ENCODE results near the gene MYO5B.

MYO5B gene

DNA sequence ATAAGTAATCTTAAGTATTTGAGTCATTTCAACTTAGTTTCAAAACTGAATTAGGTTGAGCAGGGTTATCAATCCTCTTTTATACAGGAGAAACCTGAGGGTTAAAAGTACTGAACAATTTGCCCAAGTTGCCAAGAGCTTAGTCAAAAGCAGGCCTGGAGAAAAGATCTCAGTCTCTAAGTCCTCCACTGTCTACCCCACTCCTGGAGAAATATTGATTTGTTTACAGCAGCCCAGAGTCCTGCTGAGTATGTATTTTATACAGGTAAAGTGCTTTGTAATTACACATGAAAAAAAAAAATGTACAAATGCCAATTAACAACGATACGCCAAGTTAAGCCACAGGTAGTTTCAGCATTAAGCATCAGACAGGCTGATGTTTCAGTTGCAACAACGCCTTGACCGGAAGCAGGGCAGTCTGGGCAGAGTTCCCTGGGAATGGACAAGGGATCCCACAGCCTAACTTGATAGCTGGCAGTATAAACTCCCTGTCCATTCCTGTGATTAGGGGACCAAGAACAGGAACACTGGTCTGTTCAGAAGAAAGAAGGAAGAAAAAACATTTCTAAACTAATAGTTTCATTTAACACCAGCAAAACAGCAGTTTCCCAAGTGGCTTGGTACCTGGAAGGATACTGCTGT, 132.9 kb downstream of the MYO5B start:
- DNase-seq, result no peak

DNA sequence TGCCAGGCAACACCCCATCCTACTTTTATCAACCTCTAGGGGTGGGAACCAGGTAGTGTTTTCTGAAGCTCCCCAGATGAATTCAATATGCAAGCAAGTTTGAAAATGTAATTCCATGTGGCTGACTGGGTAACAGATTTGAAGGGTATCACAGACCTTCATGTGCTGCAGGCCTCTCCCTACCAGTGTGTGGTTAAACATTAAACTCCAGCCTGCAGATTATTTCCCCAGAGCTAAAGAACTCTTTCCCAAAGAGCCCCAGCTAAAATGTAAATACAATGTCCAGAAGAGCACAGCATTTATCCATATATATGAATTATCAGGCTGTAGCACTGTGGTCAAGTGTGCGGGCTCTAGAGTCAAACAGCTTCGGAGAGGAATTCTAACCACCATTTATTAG, 134.1 kb downstream of the MYO5B start:
- DNase-seq, result no peak

DNA sequence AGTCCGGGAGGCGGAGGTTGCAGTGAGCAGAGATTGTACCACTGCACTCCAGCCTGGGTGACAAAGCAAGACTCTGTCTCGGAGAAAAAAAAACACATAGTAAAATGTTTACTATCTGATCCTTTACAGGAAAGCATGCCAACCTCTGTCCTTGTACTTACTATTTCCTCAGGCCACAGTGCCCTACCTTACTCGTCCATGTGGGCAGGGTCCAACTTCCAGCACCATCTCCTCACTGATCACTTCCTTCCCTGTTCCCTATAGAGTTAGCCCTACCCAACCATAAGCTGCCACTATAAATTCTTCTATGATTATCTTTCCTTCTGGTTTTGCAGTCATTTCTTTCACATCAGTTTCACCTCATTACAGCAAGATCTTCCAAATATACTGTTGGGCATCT, 136.2 kb downstream of the MYO5B start:
- no peak for DNase-seq

DNA sequence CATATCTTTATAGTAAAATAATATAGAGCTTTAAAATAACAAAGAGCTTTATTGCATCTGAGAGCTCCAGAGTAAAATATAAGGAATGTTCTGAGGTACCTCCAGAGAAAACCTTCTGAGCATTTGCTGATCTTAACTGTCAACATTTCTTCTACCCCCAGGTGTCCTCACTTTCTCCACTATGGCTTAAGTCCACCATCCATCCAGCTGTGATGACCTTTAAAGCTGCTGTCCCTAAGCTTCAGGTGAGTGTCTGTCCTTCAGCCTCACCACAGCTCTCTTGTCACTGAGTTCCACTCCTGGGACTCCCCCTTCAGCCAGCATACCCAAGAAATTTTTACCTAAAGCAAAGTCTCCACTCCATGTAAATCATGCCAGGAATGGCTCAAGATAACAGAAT, 137.9 kb downstream of the MYO5B start:
- no peak for DNase-seq

DNA sequence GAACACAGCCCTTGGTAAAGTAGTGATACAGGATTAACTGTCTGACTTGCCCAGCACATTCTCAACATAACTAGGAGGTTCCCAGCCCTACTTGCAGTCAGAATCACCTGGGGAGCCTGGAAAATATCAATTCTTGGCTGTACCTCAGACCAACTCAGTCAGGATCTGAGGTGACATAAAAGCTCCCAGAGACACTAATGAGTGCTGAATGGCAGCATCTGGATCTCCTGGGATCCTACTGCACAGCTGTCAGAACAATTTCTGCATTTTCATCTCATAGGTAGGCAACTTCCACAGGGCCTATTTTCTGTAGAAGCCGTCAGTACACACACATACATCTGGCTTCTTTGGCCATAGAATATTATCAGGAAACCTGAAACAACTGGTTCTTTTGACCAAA, 138.8 kb downstream of the MYO5B start:
- no peak for DNase-seq

DNA sequence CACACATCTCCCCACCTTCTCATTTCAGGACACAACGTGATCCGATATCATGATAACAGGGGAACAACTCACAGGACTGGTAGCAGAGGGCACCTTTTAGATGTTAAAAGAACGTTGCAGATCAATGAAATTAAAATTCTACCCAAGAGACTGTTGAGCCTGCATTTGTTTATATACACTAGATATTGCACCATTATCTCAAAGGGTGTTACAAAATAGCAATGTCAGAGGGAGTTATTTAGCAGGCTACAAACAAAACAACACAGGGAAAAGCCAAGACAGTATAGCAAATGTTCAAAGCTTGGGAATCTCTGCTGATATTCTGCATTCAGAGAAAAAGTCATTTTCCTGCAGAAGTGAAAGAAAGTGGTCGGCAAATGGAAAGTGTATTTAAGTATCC, 139.5 kb downstream of the MYO5B start:
- no peak for DNase-seq

DNA sequence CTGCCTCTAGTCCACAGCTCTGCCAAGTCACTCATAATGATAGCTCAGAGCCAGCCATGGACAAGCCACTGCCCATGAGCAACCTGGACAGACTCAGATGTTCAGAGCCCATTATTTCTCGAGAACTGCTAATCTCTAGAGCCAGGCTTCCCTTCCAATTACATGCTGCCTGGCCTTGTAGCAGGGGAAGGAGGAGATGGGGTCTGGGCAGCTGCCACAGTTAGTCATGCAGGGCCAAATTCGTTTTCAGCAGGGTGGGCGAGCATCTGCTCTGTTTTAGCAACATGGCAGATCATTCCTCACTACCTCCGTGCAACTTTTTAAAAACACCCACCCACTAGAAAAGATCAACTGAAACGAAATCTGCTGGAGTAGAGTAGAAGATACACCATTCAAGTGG, 141.8 kb downstream of the MYO5B start:
- DNase-seq, result peak in 1 of 2 experiments; percentile 30

DNA sequence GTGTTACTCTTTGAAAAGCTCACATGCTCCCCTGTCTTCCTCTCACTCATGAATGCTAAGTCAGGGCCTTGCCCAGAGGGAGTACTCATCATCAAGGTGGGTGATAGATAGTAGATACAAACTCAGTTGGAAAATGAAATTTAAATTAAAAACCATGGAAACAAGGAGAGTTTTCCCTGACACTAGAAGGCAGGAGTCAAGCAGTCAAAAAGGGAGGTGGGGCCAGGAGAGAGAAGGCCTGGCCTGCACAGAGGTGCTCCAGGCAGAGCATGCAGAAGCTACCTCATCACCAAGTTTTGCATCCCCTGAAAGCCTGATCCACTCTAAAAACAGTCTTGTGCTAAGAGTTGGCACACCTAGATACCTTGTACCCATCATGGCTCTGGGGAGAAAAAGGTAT, 143.7 kb downstream of the MYO5B start:
- DNase-seq, result no peak

DNA sequence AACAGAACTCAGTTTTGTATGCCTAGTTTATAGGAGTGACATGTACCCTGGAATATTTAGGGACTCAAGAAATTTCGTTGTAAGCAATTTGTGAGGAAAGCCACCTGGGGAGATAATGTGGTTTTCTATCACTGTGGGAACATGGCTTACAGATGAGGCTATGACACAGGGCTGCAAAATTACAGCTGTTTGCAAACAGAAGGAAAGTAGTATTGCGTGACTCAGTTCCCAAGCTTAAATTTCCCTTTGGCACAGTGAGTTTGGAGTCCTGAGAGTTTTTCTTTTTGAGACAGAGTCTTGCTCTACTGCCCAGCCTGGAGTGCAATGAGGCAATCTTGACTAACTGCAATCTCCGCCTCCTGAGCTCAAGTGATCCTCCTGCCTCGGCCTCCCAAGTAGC, 149.8 kb downstream of the MYO5B start:
- DNase-seq, result no peak

DNA sequence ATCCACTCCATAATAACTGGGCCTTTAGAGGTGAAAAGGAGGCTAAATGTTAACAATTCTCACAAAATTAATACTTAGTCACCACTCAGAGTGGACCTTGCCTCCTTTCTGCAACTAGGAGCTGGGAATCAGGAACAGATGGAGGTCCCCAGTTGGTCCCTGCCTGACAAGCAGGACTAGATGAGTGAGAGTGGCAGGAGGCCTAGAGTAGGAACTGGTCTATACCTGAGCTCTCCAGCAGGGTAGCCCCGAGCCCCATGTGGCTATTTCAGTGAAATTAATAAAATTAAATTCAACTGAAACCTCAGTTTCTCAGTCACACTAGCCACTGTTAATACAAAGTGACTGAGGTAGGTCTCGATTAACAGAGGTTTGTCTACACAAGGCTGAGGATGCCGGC, 150.5 kb downstream of the MYO5B start:
- no peak for DNase-seq

DNA sequence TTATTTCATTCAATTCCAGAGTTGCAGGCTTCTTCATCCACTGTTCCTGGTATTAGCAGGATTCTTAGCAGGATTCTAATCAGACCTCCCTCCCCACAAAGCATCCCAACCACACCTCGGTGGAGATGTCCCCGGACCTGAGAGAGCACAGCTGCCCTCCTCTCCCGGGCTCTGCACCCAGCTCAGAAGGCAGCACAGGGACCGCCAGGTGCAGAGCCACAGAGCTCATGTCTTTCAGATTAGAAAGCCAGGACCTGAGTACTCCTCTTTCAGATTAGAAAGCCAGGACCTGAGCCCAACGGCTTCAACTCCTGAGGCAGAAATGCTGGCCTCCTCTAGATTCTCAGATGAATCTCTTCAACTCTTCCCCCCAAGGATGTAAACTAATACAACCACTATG, 152.3 kb downstream of the MYO5B start:
- DNase-seq, result no peak

DNA sequence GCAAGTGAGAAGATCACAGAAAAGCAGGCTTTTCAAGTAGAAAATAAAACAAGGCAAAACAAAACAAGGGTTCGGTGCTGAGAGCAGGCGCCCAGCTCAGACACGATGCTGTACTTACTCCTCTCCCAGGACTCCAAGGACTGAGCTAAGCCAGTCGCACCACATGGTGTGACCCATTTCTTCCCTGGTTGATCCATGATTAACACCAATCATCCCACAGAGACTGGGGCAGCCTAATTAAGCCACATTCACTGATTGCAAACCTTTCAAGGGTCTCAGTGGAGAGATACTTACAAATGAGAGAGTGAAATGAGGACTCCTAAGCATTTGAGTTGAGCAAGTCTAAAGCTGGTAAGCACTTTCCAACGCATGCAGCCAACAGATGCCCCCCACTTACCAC, 155.2 kb downstream of the MYO5B start:
- DNase-seq, result no peak

DNA sequence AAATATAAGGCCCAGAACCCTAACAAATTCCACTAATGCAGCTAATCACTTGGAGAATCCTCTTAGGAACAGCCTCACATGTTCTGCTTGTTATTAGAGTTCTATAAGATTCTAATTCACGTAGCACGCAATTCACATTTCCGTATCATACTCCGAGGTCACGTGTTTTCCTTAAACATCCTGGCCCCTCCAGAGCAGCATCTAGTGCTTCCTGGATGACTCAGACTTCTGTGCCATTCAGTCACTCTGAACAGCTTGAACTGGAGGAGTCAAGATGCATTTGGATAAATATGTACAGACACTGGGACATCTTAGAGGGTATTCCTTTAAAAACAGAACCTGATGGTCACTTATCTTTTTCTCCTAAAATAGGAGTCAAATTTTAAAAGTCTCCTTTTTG, 156.5 kb downstream of the MYO5B start:
- DNase-seq, result no peak

DNA sequence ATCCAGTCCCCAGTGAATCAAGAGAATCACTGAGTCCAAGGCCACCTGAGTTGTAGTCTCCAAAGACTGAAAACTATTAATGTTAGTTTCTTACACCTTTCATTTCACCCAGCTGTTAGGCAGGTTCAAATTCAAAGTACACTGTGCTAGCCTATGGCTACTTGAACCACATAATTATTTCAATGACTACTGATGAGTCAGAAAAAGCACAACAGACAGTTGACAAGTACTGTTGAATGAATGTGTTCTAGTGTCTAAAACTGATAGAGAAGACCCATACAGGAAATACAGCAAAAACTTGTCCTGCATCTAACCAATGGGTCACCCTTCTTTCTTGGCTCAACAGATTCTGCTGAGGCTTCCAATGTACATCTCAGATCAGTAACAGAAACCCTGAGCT, 160.9 kb downstream of the MYO5B start:
- no peak for DNase-seq

DNA sequence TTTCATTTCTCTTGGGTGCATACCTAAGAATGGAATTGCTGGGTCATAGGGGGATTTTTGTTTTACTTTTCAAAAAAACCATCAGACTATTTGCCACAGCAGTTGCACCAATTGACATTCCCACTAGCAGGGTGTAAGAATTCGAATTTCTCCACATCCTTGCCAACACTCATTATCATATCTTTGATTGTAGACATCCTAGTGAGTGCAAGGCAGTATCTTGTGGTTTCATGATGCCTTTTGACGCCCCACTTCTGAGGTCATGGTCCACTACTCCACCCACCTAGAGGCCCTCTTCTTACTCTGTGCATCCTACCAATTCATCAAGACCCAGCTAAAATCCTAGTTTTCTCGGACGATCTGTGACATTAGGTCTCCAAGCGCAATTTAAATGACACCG, 161.9 kb downstream of the MYO5B start:
- DNase-seq, result no peak

DNA sequence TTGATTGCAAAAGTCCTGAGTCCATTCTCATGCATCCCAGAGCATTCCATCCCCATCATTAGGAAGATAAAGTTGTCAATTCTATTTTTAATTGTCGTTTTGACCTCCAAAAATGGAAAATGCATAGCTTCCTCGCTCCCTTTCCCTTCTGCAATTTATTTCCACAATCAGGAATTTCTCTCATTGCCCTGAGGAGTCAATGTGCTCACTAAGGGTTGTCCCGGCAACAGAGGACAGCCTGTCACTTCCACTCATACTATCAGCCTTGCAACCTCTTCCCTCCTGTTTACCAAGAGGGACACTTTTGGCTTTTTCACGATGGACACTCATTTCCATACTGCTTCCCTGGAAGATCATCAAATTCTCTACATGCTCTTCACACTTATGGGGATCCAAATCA, 164.8 kb downstream of the MYO5B start:
- no peak for DNase-seq

DNA sequence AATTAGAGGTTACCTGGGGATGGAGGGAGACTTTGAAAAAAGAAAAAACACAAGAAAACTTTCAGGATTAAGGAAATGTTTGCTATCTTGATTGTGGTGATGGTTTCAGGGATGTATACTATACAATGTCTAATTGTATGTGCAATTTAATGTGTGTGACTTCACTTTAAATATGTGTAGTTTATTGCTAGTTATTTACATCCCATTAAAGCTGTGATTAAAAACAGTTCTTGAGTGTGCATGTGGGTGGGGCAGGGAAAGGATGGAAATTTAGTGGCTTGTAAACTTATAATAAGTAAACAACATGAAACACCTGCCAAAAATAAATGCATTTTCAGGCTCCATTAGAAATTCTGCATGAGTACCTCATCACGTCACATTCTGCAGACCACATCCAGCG, 167.0 kb downstream of the MYO5B start:
- no peak for DNase-seq

DNA sequence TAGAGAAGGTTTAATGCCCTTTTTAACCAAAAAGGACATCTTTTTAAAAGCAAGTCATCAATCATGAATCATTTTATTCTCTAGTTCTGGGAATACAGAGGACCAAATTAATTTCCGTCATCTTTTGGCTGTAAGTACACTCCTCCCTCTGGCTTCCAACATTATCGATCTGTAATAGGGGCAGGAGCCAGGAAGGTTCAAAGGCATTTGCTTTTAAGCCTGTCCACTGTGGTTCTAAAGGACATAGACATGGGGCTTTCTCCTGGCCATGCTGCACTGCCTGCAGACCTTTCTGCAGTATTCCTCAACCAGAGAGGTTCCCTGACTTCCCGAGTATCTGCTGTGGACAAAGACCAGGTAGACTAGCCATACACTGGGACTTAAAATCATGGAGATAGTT, 170.5 kb downstream of the MYO5B start:
- no peak for DNase-seq

DNA sequence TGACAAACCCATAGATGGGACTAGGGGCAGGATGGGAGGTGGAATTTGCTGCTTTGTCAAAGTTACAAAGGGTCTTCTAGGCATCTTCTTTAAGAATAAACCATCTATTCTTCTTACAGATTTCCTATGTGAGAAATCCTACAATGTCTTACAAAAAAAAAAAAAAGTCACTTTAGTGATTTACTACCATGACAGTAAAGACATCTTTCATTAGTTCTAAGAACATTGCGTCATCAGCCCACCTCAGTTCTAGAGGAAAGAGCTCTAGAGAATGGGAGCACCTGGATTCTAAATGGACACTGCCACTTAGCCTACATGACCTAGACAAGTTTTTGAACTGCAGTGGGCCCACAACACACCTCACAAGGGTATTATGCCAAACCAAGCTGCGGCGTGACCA, 172.0 kb downstream of the MYO5B start:
- DNase-seq, result no peak

DNA sequence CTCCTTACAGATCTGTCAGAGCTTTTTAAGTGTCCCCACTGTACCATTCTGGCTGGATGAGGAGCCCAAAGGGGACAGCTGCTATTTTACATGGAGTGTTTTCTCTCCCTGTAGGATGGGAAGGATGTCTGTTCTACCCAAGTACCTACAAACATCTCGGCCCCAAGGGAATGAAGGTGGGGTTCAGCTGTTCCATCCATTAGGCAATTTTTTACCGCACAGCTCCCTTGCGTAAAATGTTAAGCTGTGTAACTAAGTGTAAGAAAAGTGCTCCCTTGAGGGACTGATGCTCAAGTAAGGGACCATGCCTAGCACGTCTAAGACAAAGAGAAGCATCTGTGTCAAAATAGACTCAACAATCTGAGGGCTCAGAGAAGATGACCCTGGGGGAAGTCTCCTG, 180.3 kb downstream of the MYO5B start:
- DNase-seq, result no peak

DNA sequence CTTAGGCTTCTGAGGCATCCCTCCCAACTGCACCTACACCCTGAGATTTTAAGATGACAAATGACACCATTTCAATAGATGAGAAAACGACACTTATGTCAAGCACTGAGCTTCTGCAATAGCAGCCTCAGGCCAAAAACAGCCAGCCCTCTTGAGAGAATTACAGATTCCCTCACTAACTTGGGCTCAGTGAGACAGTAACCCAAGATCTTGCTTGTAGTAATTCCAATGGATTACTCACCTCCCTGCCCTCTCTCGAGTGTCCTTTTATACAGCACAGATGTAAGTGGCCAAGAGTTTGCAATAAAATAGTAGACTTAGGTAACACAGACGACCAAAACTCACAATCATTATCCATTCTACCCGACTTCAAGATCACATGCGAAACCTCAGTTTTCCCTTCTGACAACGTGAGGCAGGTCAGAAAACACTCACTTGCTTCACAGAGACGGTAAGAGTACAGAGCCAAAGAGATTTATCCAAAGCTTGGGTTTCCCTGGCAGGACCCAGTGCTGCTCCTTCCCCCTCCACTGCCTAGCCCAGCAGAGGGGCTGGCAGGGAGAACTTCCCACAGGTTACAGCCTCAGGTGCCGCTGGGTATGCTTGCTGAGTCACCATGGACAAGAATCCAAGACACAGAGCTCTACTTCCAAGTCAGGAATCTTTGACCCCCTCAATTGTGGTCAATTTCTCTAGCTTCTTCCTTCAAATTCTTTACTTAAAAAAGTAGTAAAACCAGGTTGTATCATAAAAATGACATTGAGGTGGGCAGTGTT, 181.4 kb downstream of the MYO5B start:
- DNase-seq, result no peak

DNA sequence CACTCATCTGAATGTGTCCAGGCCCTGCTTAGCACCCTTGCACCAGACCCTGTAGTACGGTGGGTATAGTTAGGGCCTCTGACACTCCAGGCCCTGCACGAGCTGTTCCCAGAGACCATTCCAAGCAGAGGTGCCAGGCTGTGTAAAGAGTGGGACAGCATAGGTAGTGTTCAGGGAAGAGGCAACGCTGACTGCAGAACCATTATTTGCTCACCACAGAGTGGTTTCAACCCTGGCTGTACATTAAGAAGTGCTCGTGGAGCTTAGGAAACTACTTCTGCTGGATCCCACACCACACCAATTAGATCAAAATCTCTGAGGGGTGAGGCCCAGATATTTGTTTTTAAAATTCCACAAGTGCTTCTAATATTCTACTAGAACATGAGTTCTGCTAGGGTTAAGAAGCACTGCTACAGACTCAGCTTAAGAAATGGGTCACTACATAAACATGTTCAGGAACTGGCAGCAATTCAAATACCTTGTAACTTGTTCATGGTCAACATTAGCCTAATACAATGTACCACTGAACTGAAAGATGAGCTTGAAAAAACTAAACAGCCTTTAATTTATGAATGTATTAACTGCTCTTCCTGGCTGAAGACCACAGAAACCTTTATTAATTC, 183.0 kb downstream of the MYO5B start:
- DNase-seq, result no peak

DNA sequence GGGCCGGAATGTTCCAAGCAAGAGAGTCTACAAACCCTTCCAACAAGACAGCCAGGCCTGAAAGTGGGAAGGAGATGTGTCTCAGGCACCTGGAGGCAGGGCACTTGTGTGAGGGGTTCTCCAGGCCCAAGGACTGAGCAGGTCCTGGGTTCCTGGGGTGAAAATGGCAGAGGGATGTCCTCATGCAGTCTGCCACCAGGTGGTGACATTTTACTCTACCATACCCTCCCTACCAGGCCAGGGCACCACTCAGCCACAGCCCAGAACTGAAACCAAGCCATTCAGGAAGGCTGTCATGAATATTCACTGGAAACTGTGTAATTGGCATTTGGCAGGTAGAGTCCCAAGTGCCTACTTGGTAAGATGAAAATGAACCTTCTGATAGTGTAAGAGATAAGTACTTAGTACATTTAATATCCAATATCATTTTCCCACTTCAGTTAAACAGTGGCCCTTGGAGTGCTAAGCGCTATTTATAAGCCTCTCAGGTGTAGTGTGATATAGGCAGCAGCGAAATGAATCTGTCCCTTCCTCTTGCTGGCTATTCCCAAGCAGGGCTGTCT, 185.1 kb downstream of the MYO5B start:
- peak; percentile 20 to 48 for DNase-seq

DNA sequence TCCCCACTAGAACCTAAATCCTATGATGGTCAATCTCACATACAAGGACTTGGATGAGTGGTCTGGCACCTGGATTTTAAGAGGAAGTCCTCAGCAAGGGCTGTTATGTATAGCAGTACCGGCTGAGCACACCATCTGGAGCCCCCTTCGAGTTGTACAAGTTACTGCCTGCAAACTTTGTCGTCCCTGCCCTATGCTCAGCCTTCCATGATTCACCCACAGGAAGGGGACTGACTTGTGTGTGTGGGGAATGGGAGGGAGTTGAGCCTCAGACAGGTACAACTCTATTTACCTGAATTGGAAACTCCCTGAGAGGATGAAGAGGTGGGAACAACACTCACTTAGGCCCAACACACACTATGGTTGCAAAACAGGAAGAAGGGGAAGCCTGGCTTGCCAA, 186.6 kb downstream of the MYO5B start:
- DNase-seq, result no peak
